Right lobe of liver (tissue), 6 donors: ENCODE measurements around the gene SNED1. TPM values are rescaled to one million over a fixed set of nuclear protein-coding genes. Genes with fewer than 3 reads are reported as not detected.

Experiments used
- ATAC-seq, 4 donors: fragments of 200-7000 bp; cut with Tn5 transposase; one replicate each; pipeline ENCODE4 v1.9.1; 2020; ENCODE audit warnings: mild to moderate bottlenecking in 4 of 4, moderate library complexity in 4 of 4
- DNase-seq, 3 donors: peaks; one replicate each; pipeline ENCODE4 v3.0.0-alpha.2; 2020
- H3K27ac ChIP-seq, 3 donors: fragments of 200-600 bp; one replicate each; pipeline ENCODE4 v1.8.0; 2022
- H3K27me3 ChIP-seq, 2 donors: fragments of 200-600 bp; one replicate each; pipeline ENCODE4 v1.8.0; 2022
- H3K36me3 ChIP-seq, 4 donors: fragments of 200-600 bp; sonication (generic) in 1 of 4; one replicate each; pipeline versions ENCODE4 v1.5.1 to v1.8.0; 2017 to 2022; ENCODE audit warnings: control low read depth in 1 of 4
- H3K4me1 ChIP-seq, 4 donors: fragments of 200-600 bp; sonication (generic) in 1 of 4; one replicate each; pipeline versions ENCODE4 v1.5.1 to v1.8.0; 2017 to 2022; ENCODE audit warnings: control low read depth in 1 of 4
- H3K4me3 ChIP-seq, 3 donors: fragments of 200-600 bp; one replicate each; pipeline ENCODE4 v1.8.0; 2022
- H3K9me3 ChIP-seq, 4 donors: fragments of 200-600 bp; sonication (generic) in 1 of 4; one replicate each; pipeline versions ENCODE4 v1.5.1 to v1.8.0; 2017 to 2022; ENCODE audit warnings: control low read depth in 1 of 4
- POLR2A ChIP-seq: fragments of 450-650 bp; IDR thresholded peaks from one replicate; pipeline ENCODE4 v1.6.1; 2017; ENCODE audit warnings: antibody characterized with exemption, mild to moderate bottlenecking
- WGBS: methylation state at CpG from one replicate; pipeline ENCODE4 v1.1.6; 2018; ENCODE audit warnings: low coverage, low lambda C conversion rate; ENCODE audit not compliant: insufficient coverage; ENCODE audit errors: missing lambda C conversion rate; 5-methylcytosine and 5-hydroxymethylcytosine counted together
- intact Hi-C, 2 donors: fragments of 100-400 bp; cut with DNase I; formaldehyde crosslinking; loops; one replicate each; pipeline versions ENCODE4 v1.11.2 to v1.14.1; 2022
- total RNA-seq, 6 experiments: library from RNA; depleted of rRNA in 2 of 6; stranded (reverse); fragments of >200 nt in 2 of 6; fragmentation: NEBNext Ultra II Directional in 3 of 6; extraction: Animal tissue kit (Norgen Biotek cat#: 25700) in 3 of 6; gene quantifications; one replicate each; pipeline versions ENCODE4 v1.1.0 to v1.2.4, GENCODE V29; 2016 to 2023
- TF ChIP-seq, protein P1 (sequence below), 4 donors: fragments of 200-600 bp in 3 of 4; fragments of 450-650 bp in 1 of 4; IDR thresholded peaks; one replicate each; pipeline versions ENCODE4 v1.5.1 to v1.8.0; 2016 to 2022; ENCODE audit warnings: antibody characterized with exemption in 4 of 4, mild to moderate bottlenecking in 2 of 4
- donor health status: DM: no; HTN: yes; CAD: no.
- donor health status: DM: no; HTN: no; CAD: no.
- donor health status: DM: no; HTN: no; CAD: no.
- donor health status: DM: no; HTN: yes; CAD: no.
- donor health status: DM: no; HTN: yes; CAD: no.

The SNED1 gene
- total RNA-seq, 6 experiments from 2014 or later = 7.4 to 27.8 (median 13.2) TPM

- Histone ChIP-seq H3K9me3 (no peaks in the 10 kb centered on the region), H3K36me3 (peaks cover 0 to 51% (median 2%) of the 10 kb centered on the region in 4 donors)
Observed at GRCh38 chr2:241068136-241068941, 69.9 kb downstream of the SNED1 start.

DNA sequence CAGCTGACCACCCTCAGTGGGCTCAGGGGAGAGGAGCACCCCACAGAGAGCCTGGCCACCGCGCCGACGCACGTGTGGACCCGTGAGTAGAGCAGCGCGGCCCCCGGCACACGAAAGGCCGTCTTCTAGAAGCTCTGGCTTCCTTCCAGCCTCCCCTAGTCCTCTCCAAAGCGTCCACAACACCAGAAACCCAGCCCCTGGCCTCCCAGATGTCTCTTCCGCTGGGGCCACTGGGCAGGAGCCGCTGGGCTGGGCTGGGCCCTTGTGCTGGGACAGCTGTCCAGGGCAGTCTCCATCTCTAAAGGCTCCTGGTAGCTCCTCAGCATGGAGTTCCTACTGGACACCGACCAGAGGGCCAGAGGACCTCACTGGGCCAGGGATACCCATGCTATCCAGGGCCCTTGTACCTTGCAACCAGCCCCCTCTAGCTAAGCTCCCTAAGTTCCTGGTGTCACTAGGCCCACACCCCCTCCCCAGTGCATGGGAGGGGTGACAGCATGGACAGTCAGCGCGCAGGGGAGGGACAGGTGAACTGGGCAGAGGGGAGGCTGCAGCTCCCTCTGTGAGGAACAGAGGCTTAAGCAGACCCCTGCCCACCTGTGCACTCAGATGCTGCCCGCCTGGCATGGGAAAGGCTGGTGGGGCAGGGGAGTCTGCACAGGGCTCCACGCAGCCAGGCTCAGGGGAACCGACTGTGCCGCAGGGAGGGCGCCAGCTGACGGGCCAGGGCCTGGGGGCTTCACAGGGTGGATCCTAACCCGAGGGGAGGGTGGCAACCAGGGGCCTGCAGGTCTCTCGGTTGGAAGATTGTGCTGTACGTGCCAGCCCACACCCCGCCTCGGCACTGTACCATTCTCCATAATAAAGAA lies 70.8 kb downstream of the SNED1 start:
- Histone ChIP-seq H3K36me3 (peaks cover 0 to 55% (median 2%) of the 10 kb centered on the region in 4 donors), H3K27ac (no peak overlapping the region), H3K4me3 (no peak overlapping the region), H3K9me3 (no peaks in the 10 kb centered on the region), H3K27me3 (no peaks in the 10 kb centered on the region), H3K4me1 (no peaks in the 10 kb centered on the region)
- WGBS = 91% methylated on average over 6 of the region's 28 CpGs
- no peak for ATAC-seq
- intact Hi-C loops = no loop called here
- no peak for DNase-seq
- TF ChIP-seq, protein P1, sequence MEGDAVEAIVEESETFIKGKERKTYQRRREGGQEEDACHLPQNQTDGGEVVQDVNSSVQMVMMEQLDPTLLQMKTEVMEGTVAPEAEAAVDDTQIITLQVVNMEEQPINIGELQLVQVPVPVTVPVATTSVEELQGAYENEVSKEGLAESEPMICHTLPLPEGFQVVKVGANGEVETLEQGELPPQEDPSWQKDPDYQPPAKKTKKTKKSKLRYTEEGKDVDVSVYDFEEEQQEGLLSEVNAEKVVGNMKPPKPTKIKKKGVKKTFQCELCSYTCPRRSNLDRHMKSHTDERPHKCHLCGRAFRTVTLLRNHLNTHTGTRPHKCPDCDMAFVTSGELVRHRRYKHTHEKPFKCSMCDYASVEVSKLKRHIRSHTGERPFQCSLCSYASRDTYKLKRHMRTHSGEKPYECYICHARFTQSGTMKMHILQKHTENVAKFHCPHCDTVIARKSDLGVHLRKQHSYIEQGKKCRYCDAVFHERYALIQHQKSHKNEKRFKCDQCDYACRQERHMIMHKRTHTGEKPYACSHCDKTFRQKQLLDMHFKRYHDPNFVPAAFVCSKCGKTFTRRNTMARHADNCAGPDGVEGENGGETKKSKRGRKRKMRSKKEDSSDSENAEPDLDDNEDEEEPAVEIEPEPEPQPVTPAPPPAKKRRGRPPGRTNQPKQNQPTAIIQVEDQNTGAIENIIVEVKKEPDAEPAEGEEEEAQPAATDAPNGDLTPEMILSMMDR (IDR thresholded peaks at IDR 0.05) = no peak
- no peak for TF ChIP-seq POLR2A

More at GRCh38 chr2:241068136-241068941, 69.9 kb downstream of the SNED1 start:
- DNase-seq (no peak), ATAC-seq (no peak)
- Histone ChIP-seq H3K4me3 (no peak overlapping the region), H3K4me1 (no peaks in the 10 kb centered on the region), H3K27me3 (no peaks in the 10 kb centered on the region), H3K27ac (no peak overlapping the region)
- 77% methylated on average over 13 of the region's 25 CpGs for WGBS
- intact Hi-C loops = no loop called here
- TF ChIP-seq, protein P1 (IDR thresholded peaks at IDR 0.05) = no peak
- no peak for TF ChIP-seq POLR2A

GRCh38 chr2:241069821-241070281 lies 71.4 kb downstream of the SNED1 start:
- H3K27ac ChIP-seq = no peak overlapping the region
- H3K9me3 ChIP-seq = no peaks in the 10 kb centered on the region
- ATAC-seq (no peak), DNase-seq (no peak)
- H3K4me3 ChIP-seq = no peak overlapping the region
- H3K4me1 ChIP-seq = no peaks in the 10 kb centered on the region
- WGBS = 80% methylated on average over 4 of the region's 26 CpGs
- intact Hi-C loops = no loop called here
- H3K27me3 ChIP-seq = no peaks in the 10 kb centered on the region
- peaks cover 0 to 61% (median 2%) of the 10 kb centered on the region in 4 donors for H3K36me3 ChIP-seq
- TF ChIP-seq POLR2A = no peak
- TF ChIP-seq, protein P1 (IDR thresholded peaks at IDR 0.05) = no peak

DNA sequence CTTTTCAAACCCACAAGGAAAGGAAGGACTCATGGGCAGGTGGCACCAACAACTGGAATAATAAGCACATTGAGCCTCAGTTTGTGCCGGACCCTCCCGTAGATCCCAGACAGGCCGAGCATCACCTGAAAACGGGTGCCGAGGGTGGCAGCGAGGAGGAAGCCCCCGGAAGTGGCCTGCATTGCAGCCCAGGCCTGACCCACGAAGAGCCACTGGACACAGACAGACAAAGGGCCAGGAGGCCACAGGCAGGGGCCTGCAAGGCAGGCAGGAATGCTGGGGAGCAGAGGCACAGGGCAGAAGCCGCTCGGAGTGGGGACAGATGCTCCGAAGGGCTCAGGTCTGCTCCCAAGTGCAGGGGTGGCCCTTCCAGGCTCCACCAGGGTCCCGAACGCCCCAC lies 71.9 kb downstream of the SNED1 start:
- no peaks in the 10 kb centered on the region for H3K27me3 ChIP-seq
- no peak for TF ChIP-seq POLR2A
- TF ChIP-seq, protein P1 (IDR thresholded peaks at IDR 0.05) = no peak
- WGBS = 100% methylated on average over 3 of the region's 13 CpGs
- H3K4me1 ChIP-seq = no peaks in the 10 kb centered on the region
- no peaks in the 10 kb centered on the region for H3K9me3 ChIP-seq
- peaks cover 0 to 61% (median 4%) of the 10 kb centered on the region in 4 donors for H3K36me3 ChIP-seq
- no peak overlapping the region for H3K4me3 ChIP-seq
- H3K27ac ChIP-seq = no peak overlapping the region
- DNase-seq (no peak), ATAC-seq (no peak)
- intact Hi-C loops = no loop called here
